PC-3 (cell line): ENCODE measurements around the gene FAM174B.

Source experiments
- EZH2 ChIP-seq: fragments of 300-600 bp; sonication (generic); IDR thresholded peaks from one replicate; pipeline ENCODE4 v1.6.1; 2017; ENCODE audit warnings: antibody characterized with exemption, mild to moderate bottlenecking, low read length; ENCODE audit not compliant: unreplicated experiment
- EZH2phosphoT487 ChIP-seq: fragments of 300-600 bp; sonication (generic); IDR thresholded peaks from 2 replicates; pipeline ENCODE4 v1.6.1; 2018; ENCODE audit warnings: mild to moderate bottlenecking, antibody characterized with exemption, low read length, borderline replicate concordance
- TF ChIP-seq, protein P1 (sequence below): fragments of 300-600 bp; sonication (generic); conservative IDR thresholded peaks from 2 replicates; pipeline ENCODE4 v1.5.1; 2017; ENCODE audit warnings: antibody characterized with exemption, low read depth, mild to moderate bottlenecking, low read length

DNA sequence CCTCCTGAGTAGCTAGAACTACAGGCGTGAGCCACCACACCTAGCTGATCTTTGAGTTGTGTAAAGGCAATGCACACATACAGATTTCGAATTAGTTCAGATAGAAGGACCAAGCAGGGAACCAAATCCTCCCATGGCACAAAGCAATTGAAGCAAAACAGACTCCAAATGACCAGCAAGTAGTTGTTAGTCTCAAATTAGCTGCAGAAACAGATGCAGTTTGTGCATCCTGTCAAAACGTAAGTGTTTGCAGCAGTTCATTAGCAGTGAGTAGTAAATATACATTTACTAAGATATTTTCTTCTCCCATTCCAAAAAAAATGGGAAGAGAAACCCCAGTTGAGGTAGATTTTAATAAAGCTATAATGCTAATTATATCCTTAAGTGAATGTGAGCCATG lies 15.8 kb upstream of the FAM174B start:
- TF ChIP-seq, protein P1, sequence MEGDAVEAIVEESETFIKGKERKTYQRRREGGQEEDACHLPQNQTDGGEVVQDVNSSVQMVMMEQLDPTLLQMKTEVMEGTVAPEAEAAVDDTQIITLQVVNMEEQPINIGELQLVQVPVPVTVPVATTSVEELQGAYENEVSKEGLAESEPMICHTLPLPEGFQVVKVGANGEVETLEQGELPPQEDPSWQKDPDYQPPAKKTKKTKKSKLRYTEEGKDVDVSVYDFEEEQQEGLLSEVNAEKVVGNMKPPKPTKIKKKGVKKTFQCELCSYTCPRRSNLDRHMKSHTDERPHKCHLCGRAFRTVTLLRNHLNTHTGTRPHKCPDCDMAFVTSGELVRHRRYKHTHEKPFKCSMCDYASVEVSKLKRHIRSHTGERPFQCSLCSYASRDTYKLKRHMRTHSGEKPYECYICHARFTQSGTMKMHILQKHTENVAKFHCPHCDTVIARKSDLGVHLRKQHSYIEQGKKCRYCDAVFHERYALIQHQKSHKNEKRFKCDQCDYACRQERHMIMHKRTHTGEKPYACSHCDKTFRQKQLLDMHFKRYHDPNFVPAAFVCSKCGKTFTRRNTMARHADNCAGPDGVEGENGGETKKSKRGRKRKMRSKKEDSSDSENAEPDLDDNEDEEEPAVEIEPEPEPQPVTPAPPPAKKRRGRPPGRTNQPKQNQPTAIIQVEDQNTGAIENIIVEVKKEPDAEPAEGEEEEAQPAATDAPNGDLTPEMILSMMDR, result no peak
- TF ChIP-seq EZH2phosphoT487, result no peak
- TF ChIP-seq EZH2, result no peak
